Retinal pigment epithelial cell (primary cell): Measurements from ENCODE around the gene RPS26.

Experiments used
- DNase-seq: peaks from one replicate; pipeline ENCODE4 v3.0.0-alpha.2; 2010; ENCODE audit warnings: low read depth
- H3K4me3 ChIP-seq: 2 replicates; pipeline ENCODE4 v1.5.1; 2011; ENCODE audit warnings: mild to moderate bottlenecking, low read length, control low read depth, moderate library complexity
- CTCF ChIP-seq: conservative IDR thresholded peaks from 2 replicates; pipeline ENCODE4 v1.5.1; 2011; ENCODE audit warnings: low read depth, low read length, control low read depth, inconsistent platforms

Gene RPS26

GRCh38 chr12:56086608-56087007, 44.9 kb downstream of the RPS26 start:
- no peak for DNase-seq
- no peak overlapping the region for H3K4me3 ChIP-seq

GRCh38 chr12:56087220-56087619, 45.5 kb downstream of the RPS26 start:
- no peak for DNase-seq
- H3K4me3 ChIP-seq: no peak overlapping the region
- TF ChIP-seq CTCF: no peak

More at GRCh38 chr12:56086608-56087007, 44.9 kb downstream of the RPS26 start:
- no peak for TF ChIP-seq CTCF
